ENCODE measurements around the gene MATN4. TPM values are rescaled to one million over a fixed set of nuclear protein-coding genes. Genes with fewer than 3 reads are reported as not detected.

The MATN4 gene
- total and polyA plus RNA-seq, 2 donors (not counting 1 experiment from before 2014, with no cell fraction given) = not detected

DNA sequence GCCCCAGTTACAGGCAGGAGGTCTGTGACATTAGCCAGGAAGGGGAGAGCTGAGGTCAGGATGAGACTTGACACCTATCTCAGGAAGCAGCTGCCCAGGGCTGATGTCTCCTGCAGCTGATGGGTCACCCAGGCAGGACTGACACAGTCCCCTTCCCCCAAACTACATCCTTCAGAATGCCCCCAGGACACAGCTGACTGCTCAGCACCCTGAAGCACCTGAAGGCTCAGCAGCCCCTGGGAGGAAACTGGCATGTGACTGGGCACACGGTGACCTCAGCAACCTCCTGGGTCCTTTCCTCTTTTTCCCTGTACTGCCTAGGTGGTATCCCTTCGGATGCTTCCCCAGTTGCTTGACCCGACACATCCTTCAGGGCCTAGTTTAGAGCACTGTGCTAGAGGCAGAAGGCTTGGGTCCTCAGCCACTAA lies 38.2 kb upstream of the MATN4 start:
- H3K4me1 ChIP-seq (ENCODE audit: control insufficient read depth in 2 of 2, insufficient read depth in 2 of 2, low read length in 2 of 2) = peaks cover 21 to 23% of the 10 kb centered on the region in 2 donors
- ChIA-PET CTCF (interaction anchor here (0.6 to 1.4 kb wide), 3 partner anchors 23 to 93 kb away, joined by 3 read pairs; no protein-coding TSS in a partner anchor), POLR2A (no interaction called here)
- peaks cover 0 to 3% (median 0%) of the 10 kb centered on the region in 3 donors for H3K9me3 ChIP-seq (ENCODE audit: control extremely low read depth in 1 of 3, control insufficient read depth in 2 of 3, insufficient read depth in 1 of 3, low read length in 2 of 3)
- no peak overlapping the region for H3K27ac ChIP-seq (ENCODE audit: low read length in 2 of 2)
- Mint-ChIP-seq H3K4me1 (peaks cover 10% of the 10 kb centered on the region), H3K27ac (no peak overlapping the region), H3K27me3 (peaks cover 20% of the 10 kb centered on the region), H3K9me3 (ENCODE audit: insufficient read depth) (no peaks in the 10 kb centered on the region), H3K4me3 (no peak overlapping the region)
- intact Hi-C loops (cut with micrococcal nuclease) = no loop called here
- no peak overlapping the region for H2AFZ ChIP-seq (ENCODE audit: insufficient read depth, low read depth, low read length, poor library complexity, severe bottlenecking)
- no peak for TF ChIP-seq EZH2 (IDR thresholded peaks at IDR 0.05; ENCODE audit: borderline replicate concordance, insufficient read depth, low read depth, low read length, poor library complexity, severe bottlenecking)
- TF ChIP-seq, protein P1, sequence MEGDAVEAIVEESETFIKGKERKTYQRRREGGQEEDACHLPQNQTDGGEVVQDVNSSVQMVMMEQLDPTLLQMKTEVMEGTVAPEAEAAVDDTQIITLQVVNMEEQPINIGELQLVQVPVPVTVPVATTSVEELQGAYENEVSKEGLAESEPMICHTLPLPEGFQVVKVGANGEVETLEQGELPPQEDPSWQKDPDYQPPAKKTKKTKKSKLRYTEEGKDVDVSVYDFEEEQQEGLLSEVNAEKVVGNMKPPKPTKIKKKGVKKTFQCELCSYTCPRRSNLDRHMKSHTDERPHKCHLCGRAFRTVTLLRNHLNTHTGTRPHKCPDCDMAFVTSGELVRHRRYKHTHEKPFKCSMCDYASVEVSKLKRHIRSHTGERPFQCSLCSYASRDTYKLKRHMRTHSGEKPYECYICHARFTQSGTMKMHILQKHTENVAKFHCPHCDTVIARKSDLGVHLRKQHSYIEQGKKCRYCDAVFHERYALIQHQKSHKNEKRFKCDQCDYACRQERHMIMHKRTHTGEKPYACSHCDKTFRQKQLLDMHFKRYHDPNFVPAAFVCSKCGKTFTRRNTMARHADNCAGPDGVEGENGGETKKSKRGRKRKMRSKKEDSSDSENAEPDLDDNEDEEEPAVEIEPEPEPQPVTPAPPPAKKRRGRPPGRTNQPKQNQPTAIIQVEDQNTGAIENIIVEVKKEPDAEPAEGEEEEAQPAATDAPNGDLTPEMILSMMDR (IDR thresholded peaks at IDR 0.05) = no peak
- peaks cover 0 to 39% (median 6%) of the 10 kb centered on the region in 4 experiments for H3K27me3 ChIP-seq (replicated peaks in 1 of 4; ENCODE audit: control extremely low read depth in 1 of 4, control insufficient read depth in 3 of 4, insufficient read depth in 4 of 4, low read length in 3 of 4)
- WGBS (ENCODE audit: insufficient coverage) = 54% methylated on average over 3 of the region's 3 CpGs
- ATAC-seq (ENCODE audit: low read depth) = no peak
- no peaks in the 10 kb centered on the region for H3K36me3 ChIP-seq (replicated peaks in 1 of 2; ENCODE audit: control extremely low read depth in 1 of 2, control insufficient read depth in 1 of 2, extremely low read depth in 1 of 2, insufficient read depth in 2 of 2, low read length in 1 of 2)
- H4K20me1 ChIP-seq (ENCODE audit: control insufficient read depth, insufficient read depth, low read length, poor library complexity, severe bottlenecking) = no peaks in the 10 kb centered on the region
- no peak overlapping the region for H3K9ac ChIP-seq (ENCODE audit: low read length)
- H3K79me2 ChIP-seq (ENCODE audit: control insufficient read depth, insufficient read depth, low read length) = no peaks in the 10 kb centered on the region
- H3K4me2 ChIP-seq (replicated peaks; ENCODE audit: low read depth, low read length, poor library complexity, severe bottlenecking) = no peak overlapping the region
- peak; percentile 37 for DNase-seq
- no peak overlapping the region for H3K4me3 ChIP-seq (ENCODE audit: control extremely low read depth in 1 of 5, extremely low read depth in 1 of 5, insufficient read depth in 1 of 5, low read depth in 2 of 5, low read length in 4 of 5)

DNA sequence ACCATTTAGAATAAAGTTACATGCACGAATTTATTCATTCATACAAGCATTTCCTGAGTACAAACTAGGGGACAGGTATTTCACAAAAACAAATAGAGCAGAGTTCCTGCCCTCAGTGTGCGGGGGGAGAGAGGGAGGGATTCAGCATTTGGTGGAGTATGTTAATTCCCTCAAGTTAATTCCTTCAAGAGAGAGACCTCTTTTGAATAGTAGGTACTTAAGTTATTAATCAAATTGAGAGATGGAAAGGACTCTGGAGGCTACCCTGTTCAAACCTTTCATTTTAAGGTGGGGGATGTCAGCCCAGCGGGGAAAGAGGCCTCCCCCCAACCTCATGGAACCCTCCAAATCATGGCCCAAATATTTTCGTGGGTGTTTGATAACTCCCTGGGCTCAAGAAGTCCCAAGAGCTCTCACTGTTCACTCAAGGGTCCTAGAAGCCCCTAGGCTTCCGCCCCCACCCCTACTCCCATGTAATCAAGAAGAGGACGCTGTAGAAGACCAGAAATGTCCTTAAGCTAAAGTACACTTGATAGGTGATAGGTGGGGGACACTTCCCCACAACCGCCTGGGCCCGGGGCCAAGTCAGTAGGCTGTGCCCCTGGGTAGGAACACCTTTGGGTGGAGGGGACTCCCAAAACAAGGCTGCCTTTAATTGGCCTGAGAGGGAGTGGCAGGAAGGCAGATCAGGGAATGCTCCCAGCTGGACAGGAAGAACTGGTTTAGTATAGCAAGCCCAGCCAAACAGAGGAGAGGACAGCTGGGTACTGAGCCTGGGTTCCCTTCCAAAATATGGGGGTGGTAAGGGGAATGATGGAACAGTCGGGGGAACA lies 37.2 kb upstream of the MATN4 start:
- Histone ChIP-seq H2AFZ (ENCODE audit: insufficient read depth, low read depth, low read length, poor library complexity, severe bottlenecking) (no peak overlapping the region), H3K9ac (ENCODE audit: low read length) (no peak overlapping the region), H3K4me3 (ENCODE audit: control extremely low read depth in 1 of 5, extremely low read depth in 1 of 5, insufficient read depth in 1 of 5, low read depth in 2 of 5, low read length in 4 of 5) (no peak overlapping the region), H3K36me3 (replicated peaks in 1 of 2; ENCODE audit: control extremely low read depth in 1 of 2, control insufficient read depth in 1 of 2, extremely low read depth in 1 of 2, insufficient read depth in 2 of 2, low read length in 1 of 2) (no peaks in the 10 kb centered on the region), H3K4me2 (replicated peaks; ENCODE audit: low read depth, low read length, poor library complexity, severe bottlenecking) (no peak overlapping the region), H4K20me1 (ENCODE audit: control insufficient read depth, insufficient read depth, low read length, poor library complexity, severe bottlenecking) (no peaks in the 10 kb centered on the region), H3K27ac (ENCODE audit: low read length in 2 of 2) (no peak overlapping the region), H3K9me3 (ENCODE audit: control extremely low read depth in 1 of 3, control insufficient read depth in 2 of 3, insufficient read depth in 1 of 3, low read length in 2 of 3) (peaks cover 0 to 3% (median 0%) of the 10 kb centered on the region in 3 donors), H3K79me2 (ENCODE audit: control insufficient read depth, insufficient read depth, low read length) (no peaks in the 10 kb centered on the region), H3K4me1 (ENCODE audit: control insufficient read depth in 2 of 2, insufficient read depth in 2 of 2, low read length in 2 of 2) (peaks cover 21 to 23% of the 10 kb centered on the region in 2 donors), H3K27me3 (replicated peaks in 1 of 4; ENCODE audit: control extremely low read depth in 1 of 4, control insufficient read depth in 3 of 4, insufficient read depth in 4 of 4, low read length in 3 of 4) (peaks cover 0 to 39% (median 6%) of the 10 kb centered on the region in 4 experiments)
- H3K27ac Mint-ChIP-seq = no peak overlapping the region
- WGBS (ENCODE audit: insufficient coverage) = 80% methylated on average over 1 of the region's 9 CpGs
- no peaks in the 10 kb centered on the region for H3K9me3 Mint-ChIP-seq (ENCODE audit: insufficient read depth)
- no peak overlapping the region for H3K4me3 Mint-ChIP-seq
- peaks cover 10% of the 10 kb centered on the region for H3K4me1 Mint-ChIP-seq
- ATAC-seq (ENCODE audit: low read depth) = no peak
- TF ChIP-seq EZH2 (IDR thresholded peaks at IDR 0.05; ENCODE audit: borderline replicate concordance, insufficient read depth, low read depth, low read length, poor library complexity, severe bottlenecking) = no peak
- ChIA-PET POLR2A (no interaction called here), CTCF (no interaction called here)
- no peak for DNase-seq
- peaks cover 22% of the 10 kb centered on the region for H3K27me3 Mint-ChIP-seq
- intact Hi-C loops (cut with micrococcal nuclease) = no loop called here
